Activated CD8-positive, alpha-beta memory T cell treated with anti-CD3 and anti-CD28 coated beads for 36 hours (primary cell): ENCODE results near the gene ZNF107. TPM values are rescaled to one million over a fixed set of nuclear protein-coding genes. Genes with fewer than 3 reads are reported as not detected.
"Not testable (repeated sequence)": the region's sequence is repeated elsewhere in the genome, so short reads cannot be mapped to it uniquely, and the experiment has no call there.

Source experiments
- CTCF ChIA-PET: fragments of 350-600 bp; sonication (Branson Sonifier 250); formaldehyde crosslinking; loops from one replicate; lab custom pipeline; 2021; ENCODE audit warnings: antibody characterized with exemption; lab: Charles Lee
- POLR2A ChIA-PET: fragments of 350-600 bp; sonication (Branson Sonifier 250); formaldehyde crosslinking; loops from one replicate; lab custom pipeline; 2021; ENCODE audit warnings: antibody characterized with exemption; lab: Charles Lee
- total RNA-seq, 2 experiments: library from RNA; stranded (reverse); gene quantifications; one replicate each; pipeline ENCODE4 v1.2.3, GENCODE V29; 2021

ZNF107 gene
- total RNA-seq, 2 experiments from 2014 or later, result 12.3 to 12.7 TPM

DNA sequence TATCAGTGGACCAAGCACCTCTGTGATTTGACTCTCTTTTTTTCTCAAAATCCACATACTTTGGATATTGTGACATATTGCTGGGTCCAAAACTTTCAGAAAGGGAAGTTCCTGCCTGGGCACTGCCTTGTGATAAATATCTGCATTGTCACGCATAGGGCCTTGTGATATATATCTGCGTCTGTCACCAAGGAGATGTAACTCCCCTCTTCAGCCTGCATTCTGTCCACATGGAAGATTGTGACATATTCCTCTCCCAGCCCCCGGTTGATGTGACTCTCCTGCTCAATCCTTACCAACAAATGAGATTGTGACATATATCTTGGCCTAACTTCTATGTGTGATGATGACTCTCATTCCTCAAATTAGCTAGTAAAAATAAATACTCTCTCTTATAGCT lies 25.4 kb upstream of the ZNF107 start:
- ChIA-PET POLR2A (no interaction called here), CTCF (no interaction called here)

DNA sequence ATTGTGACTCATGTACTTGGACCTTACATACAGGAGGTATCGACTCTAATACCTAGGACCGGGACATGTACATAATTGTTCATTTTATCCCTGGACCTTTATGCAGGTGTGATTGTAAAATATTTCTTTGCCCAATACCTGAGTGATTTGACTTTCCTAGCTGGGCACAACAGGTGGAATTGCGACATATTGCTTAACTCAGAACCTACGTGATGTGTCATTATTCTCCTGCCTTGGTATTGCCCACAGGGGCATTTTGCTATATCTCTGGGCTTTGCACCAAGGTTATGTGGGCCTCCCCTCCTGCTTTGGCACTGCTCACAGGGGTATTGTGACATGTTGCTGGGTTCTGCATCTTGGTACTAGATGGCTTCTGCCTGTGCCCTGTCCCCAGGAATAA lies 23.9 kb upstream of the ZNF107 start:
- ChIA-PET POLR2A (no interaction called here), CTCF (no interaction called here)

DNA sequence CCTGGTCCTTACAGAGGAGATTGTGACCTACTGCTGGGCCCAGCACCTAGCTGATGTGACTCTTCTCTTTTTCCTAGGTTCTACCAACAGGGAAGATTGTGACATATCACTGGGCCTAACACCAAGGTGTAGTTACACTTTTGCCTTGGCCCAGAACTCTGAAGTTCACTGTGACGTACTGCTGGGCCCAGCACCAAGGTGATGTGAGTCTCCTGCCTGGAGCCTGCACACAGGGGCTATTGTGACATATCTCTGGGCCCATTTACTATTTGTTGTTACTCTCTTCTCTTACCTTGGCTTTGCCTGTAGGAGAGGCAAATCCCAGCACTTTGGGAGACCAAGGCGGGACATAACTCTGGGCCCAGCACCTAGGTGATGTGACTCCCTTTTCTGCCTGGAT lies 23.1 kb upstream of the ZNF107 start:
- CTCF ChIA-PET, result no interaction called here
- POLR2A ChIA-PET, result no interaction called here

DNA sequence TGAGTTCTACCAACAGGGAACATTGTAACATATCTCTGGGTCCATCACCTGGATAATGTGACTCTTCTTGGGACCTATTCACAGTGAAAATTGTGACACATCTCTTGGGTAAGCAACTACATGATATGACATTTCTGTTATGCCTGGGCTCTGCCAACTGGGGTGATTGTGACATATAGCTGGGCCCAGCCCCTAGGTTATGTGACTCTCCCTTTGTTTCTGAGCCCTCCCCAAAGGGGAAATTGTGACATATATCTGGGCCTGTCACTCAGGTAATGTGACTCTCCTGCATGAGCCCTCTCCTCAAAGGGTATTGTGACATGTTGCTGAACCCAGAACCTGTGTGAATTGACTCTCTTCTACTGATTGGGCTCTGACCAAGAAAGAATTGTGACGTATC lies 22.4 kb upstream of the ZNF107 start:
- CTCF ChIA-PET, result no interaction called here
- POLR2A ChIA-PET, result no interaction called here

DNA sequence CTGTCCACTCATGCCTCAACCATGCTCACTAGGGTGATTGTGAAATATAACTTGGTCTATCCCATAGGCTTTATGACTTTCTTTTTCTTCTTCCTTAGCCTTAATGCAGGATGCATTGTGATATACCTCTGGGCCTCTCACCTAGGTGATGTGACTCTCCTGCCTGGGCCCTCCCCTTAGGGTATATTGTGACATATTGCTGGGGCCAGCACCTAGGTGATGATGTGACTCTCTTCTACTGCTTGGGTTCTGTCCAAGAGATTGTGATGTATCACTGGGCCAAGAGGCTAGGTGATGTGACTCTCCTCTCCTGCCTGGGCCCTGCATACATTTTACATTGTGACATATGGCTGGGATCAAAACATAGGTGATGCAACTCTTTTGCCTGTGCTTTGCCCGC lies 14.7 kb upstream of the ZNF107 start:
- POLR2A ChIA-PET, result no interaction called here
- CTCF ChIA-PET, result no interaction called here

DNA sequence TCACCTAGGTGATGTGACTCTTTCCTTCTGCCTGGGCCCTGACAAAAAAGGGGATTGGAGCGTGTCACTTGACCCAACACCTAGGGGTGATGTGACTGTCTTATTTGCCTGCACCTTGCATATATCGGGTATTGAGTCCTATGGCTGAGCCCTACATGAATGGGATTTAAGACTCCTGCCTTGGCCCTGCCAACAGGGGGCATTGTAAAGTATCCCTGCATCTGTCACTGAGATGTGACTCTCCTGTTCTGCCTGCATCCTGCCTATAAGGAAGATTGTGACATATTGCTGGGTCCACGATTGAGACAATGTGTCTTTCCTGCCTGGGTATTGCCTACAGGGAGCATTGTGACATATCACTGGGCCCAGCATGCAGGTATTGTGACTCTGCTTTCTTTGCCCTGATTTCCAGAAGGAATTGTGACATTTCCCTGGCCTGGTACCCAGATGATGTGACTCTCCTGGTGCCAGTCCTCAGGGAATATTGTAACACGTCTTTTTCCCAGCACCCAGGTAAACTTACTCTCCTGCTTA lies 14.2 kb upstream of the ZNF107 start:
- CTCF ChIA-PET, result no interaction called here
- POLR2A ChIA-PET, result no interaction called here

DNA sequence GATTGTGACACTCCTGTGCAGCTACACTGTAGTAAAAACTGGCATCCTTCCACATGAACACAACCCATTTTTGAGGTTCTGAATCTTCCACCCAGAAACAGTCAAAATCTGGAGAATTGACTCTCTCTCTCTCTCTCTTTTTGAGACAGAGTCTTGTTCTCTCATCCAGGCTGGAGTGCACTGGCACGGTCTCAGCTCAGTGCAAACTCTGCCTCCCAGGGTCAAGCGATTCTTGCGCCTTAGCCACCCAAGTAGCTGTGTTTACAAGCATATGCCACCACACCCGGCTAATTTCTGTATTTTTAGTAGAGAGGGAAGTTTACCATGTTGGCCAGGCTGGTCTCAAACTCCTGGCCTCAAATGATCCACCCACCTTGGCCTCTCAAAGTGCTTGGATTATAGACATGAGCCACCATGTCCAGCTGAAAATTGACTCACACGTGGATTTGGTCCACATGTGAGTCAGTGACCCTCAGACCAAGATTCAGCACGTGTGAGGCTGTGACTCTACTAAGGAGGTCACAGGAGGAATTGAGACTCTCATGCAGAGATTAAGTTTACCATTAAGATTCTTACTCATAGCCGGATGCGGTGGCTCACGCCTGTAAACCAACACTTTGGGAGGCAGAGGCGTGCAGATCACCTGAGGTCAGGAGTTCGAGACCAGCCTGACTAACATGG lies 12.1 kb upstream of the ZNF107 start:
- CTCF ChIA-PET, result no interaction called here
- POLR2A ChIA-PET, result no interaction called here

DNA sequence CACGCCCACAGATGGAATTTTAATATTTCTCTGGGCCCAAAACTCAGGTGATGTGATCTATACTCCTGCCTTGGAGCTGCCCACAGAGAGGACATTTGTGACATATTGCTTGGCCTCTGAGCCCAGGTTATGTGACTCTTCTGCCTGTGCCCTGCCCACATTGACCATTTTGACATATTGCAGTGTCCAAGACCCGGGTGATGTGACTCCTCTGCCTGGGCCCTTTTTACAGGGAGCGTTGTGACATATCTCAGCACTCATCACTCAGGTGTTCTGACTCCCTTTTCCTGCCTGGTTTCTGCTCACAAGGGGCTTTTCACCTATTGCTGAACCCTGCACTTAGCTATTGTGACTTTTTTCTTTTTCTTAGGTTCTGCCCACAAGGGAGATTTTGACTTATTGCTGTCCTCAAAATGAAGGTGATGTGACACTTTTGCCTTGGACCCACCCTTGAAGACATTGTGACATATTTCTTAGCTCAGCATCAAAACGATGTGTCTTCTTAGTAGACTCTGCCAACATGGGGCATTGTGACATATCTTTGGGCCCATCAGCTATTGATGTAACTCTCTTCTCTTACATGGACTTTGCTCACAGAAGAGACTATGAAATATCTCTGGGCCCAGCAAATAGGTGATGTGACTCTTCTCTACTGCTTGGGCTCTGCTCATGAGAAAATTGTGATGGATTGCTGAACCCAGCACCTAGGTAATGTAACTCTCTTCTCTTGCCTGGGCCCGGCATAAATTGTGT lies 11.0 kb upstream of the ZNF107 start:
- CTCF ChIA-PET, result no interaction called here

DNA sequence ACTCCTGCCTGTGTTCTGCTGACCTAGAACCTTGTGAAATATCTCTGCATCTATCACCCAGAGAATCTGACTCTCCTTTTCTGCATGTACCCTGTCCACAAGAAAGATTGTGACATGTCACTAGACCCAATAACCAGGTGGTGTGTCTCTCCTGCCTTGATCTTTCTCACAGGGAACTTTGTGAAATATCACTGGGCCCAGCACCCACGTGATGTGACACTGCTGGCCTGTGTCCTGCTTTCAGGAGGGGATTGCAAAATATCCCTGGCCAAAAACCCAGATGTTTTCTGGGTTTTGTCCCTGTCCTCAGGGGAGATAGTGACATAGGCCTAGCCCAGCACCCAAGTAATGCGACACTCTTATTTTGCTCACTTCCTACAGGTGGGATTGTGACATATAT lies 10.1 kb upstream of the ZNF107 start:
- CTCF ChIA-PET, result no interaction called here
- POLR2A ChIA-PET, result no interaction called here

More for the DNA sequence above, 11.0 kb upstream of the ZNF107 start:
- POLR2A ChIA-PET, result no interaction called here

DNA sequence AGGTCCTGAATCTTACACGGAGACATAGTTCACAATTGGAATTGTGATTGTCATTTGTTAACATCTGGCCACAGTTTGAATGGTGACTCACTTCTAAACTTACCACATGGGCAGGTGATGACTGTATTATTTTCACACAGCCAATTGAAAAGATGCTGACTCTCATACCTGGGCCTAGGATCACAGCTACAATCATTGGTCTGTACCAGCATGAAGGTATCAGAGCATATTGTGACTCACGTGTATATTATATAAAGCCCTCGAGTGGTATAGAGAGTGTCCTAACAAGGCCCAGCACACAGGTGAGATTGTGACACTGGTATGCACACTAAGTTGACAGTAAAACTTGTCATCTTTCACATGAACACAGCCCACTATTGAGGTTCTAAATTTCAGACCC lies 9.4 kb upstream of the ZNF107 start:
- ChIA-PET POLR2A (no interaction called here), CTCF (no interaction called here)

DNA sequence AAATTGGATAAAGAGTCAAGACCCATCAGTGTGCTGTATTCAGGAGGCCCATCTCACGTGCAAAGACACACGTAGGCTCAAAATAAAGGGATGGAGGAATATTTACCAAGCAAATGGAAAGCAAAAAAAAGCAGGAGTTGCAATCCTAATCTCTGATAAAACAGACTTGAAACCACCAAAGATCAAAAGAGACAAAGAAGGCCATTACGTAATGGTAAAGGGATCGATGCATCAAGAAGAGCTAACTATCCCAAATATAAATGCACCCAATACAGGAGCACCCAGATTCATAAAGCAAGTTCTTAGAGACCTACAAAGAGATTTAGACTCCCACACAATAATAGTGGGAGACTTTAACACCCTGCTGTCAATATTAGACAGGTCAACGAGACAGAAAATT lies 3.8 kb upstream of the ZNF107 start:
- CTCF ChIA-PET, result not testable (repeated sequence)

DNA sequence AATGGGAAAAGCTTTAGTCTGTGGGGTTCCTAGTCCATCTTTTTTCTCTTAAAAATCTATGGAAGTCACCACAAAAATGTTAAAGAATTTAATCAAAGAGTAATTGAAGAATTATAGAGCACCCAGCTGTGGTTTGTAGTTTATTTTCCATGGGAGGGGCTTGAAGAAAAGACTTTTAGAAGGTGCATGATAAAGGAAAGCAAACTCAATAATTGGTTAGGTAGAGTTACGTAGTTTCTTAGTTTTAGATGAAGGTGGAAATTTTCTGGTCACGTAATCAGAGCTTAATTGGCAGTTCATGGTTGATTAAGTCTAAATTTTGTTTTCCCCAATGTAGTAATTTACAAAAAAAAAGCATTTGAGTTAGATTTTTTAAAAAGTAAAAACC lies 724 bp downstream of the ZNF107 start:
- CTCF ChIA-PET, result no interaction called here
- POLR2A ChIA-PET, result interaction anchor here (1.7 kb wide), 2 partner anchors 104 to 236 kb away, joined by 7 to 9 read pairs; partner anchors contain the start of genes ZNF273 and ZNF680

More for the DNA sequence above, 3.8 kb upstream of the ZNF107 start:
- POLR2A ChIA-PET, result not testable (repeated sequence)

DNA sequence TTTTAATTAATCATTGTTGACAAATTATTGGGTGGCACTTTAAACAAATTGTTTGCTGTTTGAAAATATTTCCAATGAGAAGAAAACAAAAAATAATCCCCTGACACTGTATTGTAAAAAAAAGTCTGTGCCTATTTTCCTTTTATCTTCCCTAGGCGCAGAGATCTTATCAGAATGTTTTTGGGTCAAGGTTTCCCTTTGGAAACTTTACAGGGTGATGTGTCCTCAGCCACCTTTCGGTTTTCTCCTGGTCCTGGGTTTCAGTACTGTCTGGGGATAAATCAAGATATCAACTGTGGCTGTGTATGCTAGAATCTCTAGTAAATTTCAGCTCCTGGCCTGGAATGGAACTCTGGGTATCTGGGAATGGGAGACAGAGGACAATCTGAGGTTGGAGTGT lies 1.4 kb downstream of the ZNF107 start:
- ChIA-PET CTCF (no interaction called here), POLR2A (no interaction called here)

DNA sequence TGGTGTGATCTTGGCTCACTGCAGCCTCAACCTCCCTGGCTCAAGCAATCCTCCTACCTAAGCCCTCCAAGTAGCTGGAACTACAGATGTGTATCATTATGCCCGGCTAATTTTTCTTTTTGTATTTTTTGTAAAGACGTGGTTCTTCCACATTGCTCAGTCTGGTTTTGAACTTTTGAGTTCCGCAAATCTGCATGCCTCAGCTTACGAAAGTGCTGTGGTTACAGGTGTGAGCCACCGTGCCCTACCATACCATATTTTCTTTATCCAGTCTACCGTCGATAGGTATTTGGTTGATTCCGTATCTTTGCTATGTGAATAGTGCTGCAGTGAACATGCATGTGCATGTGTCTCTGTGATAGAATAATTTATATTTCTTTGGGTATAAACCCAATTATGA lies 6.5 kb downstream of the ZNF107 start:
- CTCF ChIA-PET, result no interaction called here
- POLR2A ChIA-PET, result no interaction called here

DNA sequence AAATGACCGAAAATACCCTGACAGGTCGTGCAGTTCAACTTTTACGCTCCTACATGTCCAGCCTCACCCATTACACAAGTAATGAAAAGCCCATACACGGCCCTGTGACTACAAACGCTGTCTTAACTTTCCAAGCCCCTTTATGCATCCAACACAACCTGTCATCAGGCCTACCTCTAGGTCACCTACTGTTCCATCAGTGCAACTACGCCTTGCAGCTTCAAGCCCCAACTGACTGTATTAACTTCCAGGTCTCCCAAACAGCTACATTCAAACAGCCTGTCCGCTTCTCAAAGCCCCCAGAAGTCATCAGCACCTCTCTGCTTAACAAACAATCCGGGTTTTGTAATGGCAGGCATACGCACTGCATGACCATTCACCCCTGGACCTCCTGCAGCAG lies 19.2 kb downstream of the ZNF107 start:
- POLR2A ChIA-PET, result no interaction called here
- CTCF ChIA-PET, result no interaction called here

DNA sequence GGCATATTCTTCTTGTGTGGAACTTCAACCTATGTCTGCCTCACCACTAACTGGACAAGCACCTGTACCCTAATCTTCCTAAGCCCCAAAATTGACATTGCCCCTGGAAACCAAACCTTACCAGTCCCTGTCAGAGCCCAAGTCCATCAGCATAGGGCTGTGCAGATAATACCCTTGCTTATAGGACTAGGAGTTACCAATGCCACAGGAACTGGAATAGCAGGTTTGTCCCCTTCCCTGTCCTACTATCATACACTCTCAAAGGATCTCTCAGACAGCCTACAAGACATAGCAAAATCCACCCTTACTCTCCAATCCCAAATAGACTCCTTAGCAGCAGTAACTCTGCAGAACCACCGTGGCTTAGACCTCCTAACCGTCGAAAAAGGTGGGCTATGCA lies 19.8 kb downstream of the ZNF107 start:
- POLR2A ChIA-PET, result no interaction called here
- CTCF ChIA-PET, result no interaction called here

DNA sequence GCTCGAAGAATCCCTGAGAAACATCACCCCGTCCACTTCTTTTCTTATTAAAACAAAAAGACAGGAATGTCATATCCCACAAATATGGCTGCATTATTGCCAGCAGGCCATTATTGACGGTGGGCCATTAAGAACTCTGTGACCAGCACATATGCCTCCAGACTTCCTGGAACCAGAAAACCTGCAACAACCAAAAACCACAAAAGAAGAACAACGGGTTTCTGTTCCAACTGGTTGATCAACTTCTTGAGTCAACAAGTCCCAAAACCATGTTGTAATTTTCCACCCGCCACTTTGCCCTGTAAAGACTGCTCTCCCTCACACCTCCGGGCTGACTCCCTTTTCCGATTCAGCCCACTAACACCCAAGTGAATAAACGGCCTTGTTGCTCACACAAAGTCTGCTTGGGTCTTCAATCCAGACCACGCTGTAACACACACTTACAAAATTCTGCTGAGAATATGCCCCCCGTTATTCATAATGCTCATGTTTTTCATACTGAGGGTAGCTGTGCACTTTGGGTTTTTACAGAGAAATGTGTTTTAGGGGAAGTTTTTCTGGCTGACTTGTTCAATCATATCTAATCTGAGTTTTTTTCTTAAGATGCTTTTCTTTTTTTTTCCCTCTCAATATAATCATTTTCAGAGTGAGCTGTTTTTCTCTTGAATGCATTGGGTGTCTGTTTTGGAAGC lies 20.7 kb downstream of the ZNF107 start:
- ChIA-PET CTCF (no interaction called here), POLR2A (no interaction called here)

DNA sequence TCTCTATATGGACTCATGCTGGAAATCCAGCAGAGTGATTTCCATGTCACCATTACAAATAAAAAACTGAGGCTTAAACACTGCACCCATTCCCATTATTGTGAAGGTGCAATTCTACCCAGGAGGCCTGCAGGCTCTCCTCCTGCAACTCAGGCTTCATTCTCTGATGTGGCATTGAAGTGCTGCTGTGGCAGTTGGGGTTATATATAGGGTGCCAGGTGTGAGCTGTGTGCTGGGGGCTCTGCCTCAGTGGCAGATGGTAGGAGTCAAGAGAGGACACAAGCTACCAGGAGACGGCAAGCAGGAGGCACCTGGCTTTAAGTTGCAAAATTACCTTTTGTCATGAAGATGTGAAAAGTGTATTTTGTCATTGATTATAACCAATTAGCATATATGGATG lies 21.3 kb downstream of the ZNF107 start:
- ChIA-PET POLR2A (no interaction called here), CTCF (no interaction called here)

DNA sequence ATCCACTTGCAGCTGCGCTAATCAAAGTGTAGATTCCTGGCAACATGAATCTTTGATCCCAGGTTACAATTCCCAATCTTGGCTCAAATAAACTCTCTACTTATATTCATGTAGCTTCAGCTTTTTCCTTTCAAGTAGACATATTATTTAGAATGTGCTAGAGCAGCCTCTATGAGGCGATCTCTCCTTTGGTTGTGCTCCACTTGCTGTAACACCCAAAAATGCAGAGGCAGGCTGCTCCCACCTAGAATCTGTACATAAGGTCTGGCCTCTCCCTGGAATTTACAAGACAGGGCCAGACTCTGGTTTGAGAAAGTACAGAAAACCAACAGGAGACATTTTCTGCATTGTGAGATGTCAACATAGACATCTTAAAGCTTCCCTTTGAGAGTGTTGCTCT lies 23.1 kb downstream of the ZNF107 start:
- POLR2A ChIA-PET, result no interaction called here
- CTCF ChIA-PET, result no interaction called here

DNA sequence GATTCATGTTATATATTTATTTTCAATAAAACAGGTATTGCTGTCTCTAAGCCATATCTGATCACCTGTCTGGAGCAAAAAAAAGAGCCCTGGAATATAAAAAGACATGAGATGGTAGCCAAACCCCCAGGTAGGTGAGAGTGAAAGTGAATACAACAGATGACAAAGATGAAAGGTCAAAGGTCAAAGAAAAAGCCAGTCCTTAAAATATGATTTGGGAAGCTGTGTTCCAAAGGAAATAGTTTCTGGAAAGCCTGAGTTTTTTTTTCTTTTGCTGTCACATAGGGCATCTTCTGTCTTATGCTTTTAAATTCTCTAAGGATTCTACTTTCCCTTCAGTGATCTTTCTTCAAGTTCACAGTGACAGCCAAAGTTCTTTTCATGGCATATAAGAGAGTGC lies 25.9 kb downstream of the ZNF107 start:
- ChIA-PET POLR2A (no interaction called here), CTCF (no interaction called here)

DNA sequence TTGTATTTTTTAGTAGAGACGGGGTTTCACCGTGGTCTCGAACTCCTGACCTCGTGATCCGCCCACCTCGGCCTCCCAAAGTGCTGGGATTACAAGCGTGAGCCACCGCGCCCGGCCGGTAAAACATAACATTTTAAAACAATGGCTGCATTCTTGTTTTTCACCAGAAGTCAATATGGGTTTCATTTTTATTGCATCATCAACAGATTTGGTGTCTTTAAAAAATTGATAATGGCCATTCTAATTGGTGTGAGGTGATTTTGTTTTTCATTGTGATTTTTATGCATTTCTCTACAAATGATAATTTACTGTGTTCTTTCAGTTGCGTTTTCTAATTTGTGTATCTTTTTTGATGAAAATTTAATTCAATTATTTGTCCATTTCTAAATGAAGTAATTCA lies 31.9 kb downstream of the ZNF107 start:
- CTCF ChIA-PET, POLR2A ChIA-PET: not testable (repeated sequence)
